ENCODE measurements around the gene HAL. TPM values are rescaled to one million over a fixed set of nuclear protein-coding genes. Genes with fewer than 3 reads are reported as not detected.

Gene HAL
- total and polyA plus RNA-seq, 2 of the 13 experiments (the other 11 are each of a cell fraction or from before 2014, with no cell fraction given), result 0.89 to 37.8 TPM

DNA sequence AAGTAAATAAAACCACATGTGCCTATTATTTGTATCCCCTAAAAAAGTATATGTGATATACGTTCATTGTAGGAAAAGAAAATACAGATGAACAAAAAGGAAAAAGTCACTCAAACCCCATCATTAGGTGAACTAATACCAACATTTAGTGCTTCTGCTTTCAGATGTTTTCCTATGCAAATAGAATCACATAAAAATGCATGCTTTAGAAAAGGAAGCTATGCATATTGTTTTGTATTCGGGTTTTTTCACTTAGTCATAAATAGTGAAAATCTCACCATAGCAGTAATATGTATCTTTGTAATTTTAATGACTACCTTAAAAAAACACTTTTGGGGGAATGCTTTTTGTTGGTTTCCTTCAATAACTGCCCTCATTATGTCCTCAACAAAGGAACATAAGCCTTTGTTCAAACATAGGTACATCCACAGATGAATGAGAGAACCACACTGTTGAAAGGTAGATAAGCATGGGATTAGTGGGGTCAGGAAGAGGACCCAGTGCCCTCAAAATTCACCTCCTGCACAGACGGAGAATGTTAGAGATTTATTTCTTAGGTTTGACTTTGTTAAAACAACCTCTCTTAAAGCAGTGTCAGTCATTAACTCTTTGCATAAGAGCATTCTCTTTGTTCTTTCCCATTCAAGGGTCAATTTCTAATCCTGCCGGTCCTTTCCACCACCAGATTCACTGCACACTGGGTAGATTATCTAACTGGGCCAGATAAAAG, 46.5 kb downstream of the HAL start (continued):
- TF ChIP-seq NCOR1 (IDR thresholded peaks at IDR 0.05; ENCODE audit: borderline replicate concordance, low read length) (peak; percentile 89; the same call in 1 of the 2 replicates), HOXA3 (CRISPR knock-in tag; IDR thresholded peaks at IDR 0.05) (peak; percentile 52), DPF2 (CRISPR knock-in tag; IDR thresholded peaks at IDR 0.05; ENCODE audit: borderline replicate concordance, low read depth) (peak; percentile 77), EP300 (IDR thresholded peaks at IDR 0.05; ENCODE audit: low read depth in 2 of 2, low read length in 2 of 2) (peak in 1 of 2 experiments; percentile 98; a peak in 2 of 4 replicates), EP300 (CRISPR knock-in tag; IDR thresholded peaks at IDR 0.05; ENCODE audit: borderline replicate concordance) (peak; percentile 93), ZBTB21 (CRISPR knock-in tag; IDR thresholded peaks at IDR 0.05) (no peak), ZNF430 (CRISPR knock-in tag; IDR thresholded peaks at IDR 0.05) (no peak), POLR2AphosphoS5 (IDR thresholded peaks at IDR 0.05; ENCODE audit: low read depth, low read length) (no peak), ZNF761 (CRISPR knock-in tag; conservative IDR thresholded peaks at IDR 0.05) (no peak), REL (CRISPR knock-in tag; conservative IDR thresholded peaks at IDR 0.05) (no peak), MED1 (CRISPR knock-in tag; IDR thresholded peaks at IDR 0.05) (peak; percentile 90), SP5 (CRISPR knock-in tag; IDR thresholded peaks at IDR 0.05; ENCODE audit: borderline replicate concordance, low read depth) (peak; percentile 76), RCOR2 (CRISPR knock-in tag; IDR thresholded peaks at IDR 0.05) (peak; percentile 75), ZSCAN22 (CRISPR knock-in tag; IDR thresholded peaks at IDR 0.05) (no peak), FOSL2 (CRISPR knock-in tag; IDR thresholded peaks at IDR 0.05) (peak; percentile 36; the same call in 1 of the 2 replicates), ARID2 (CRISPR knock-in tag; IDR thresholded peaks at IDR 0.05; ENCODE audit: borderline replicate concordance) (0 out of 2 replicates have a peak, but pooled peaks have one; percentile 31), KMT2A (CRISPR knock-in tag; IDR thresholded peaks at IDR 0.05) (no peak), BRD4 (CRISPR knock-in tag; IDR thresholded peaks at IDR 0.05) (no peak), ZNF224 (CRISPR knock-in tag; IDR thresholded peaks at IDR 0.05) (no peak), TBL1XR1 (IDR thresholded peaks at IDR 0.05; ENCODE audit: borderline replicate concordance, low read length, partially characterized antibody) (no peak), ZNF343 (CRISPR knock-in tag; IDR thresholded peaks at IDR 0.05) (no peak), ZNF547 (CRISPR knock-in tag; IDR thresholded peaks at IDR 0.05) (no peak), NCOA1 (CRISPR knock-in tag; IDR thresholded peaks at IDR 0.05) (0 out of 2 replicates have a peak, but pooled peaks have one; percentile 48), ISX (CRISPR knock-in tag; conservative IDR thresholded peaks at IDR 0.05) (no peak), ZNF136 (CRISPR knock-in tag; IDR thresholded peaks at IDR 0.05; ENCODE audit: low read depth) (no peak), SOX5 (CRISPR knock-in tag; IDR thresholded peaks at IDR 0.05; ENCODE audit: borderline replicate concordance) (peak; percentile 99)
- TF ChIP-seq, protein P1, sequence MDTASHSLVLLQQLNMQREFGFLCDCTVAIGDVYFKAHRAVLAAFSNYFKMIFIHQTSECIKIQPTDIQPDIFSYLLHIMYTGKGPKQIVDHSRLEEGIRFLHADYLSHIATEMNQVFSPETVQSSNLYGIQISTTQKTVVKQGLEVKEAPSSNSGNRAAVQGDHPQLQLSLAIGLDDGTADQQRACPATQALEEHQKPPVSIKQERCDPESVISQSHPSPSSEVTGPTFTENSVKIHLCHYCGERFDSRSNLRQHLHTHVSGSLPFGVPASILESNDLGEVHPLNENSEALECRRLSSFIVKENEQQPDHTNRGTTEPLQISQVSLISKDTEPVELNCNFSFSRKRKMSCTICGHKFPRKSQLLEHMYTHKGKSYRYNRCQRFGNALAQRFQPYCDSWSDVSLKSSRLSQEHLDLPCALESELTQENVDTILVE (CRISPR knock-in tag; IDR thresholded peaks at IDR 0.05), result no peak
- TF ChIP-seq, protein P2, sequence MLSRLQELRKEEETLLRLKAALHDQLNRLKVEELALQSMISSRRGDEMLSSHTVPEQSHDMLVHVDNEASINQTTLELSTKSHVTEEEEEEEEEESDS (CRISPR knock-in tag; IDR thresholded peaks at IDR 0.05; ENCODE audit: borderline replicate concordance), result 0 out of 2 replicates have a peak, but pooled peaks have one; percentile 56
- TF ChIP-seq, protein P3, sequence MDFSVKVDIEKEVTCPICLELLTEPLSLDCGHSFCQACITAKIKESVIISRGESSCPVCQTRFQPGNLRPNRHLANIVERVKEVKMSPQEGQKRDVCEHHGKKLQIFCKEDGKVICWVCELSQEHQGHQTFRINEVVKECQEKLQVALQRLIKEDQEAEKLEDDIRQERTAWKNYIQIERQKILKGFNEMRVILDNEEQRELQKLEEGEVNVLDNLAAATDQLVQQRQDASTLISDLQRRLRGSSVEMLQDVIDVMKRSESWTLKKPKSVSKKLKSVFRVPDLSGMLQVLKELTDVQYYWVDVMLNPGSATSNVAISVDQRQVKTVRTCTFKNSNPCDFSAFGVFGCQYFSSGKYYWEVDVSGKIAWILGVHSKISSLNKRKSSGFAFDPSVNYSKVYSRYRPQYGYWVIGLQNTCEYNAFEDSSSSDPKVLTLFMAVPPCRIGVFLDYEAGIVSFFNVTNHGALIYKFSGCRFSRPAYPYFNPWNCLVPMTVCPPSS (IDR thresholded peaks at IDR 0.05), result no peak
- TF ChIP-seq, protein P4, sequence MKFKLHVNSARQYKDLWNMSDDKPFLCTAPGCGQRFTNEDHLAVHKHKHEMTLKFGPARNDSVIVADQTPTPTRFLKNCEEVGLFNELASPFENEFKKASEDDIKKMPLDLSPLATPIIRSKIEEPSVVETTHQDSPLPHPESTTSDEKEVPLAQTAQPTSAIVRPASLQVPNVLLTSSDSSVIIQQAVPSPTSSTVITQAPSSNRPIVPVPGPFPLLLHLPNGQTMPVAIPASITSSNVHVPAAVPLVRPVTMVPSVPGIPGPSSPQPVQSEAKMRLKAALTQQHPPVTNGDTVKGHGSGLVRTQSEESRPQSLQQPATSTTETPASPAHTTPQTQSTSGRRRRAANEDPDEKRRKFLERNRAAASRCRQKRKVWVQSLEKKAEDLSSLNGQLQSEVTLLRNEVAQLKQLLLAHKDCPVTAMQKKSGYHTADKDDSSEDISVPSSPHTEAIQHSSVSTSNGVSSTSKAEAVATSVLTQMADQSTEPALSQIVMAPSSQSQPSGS (CRISPR knock-in tag; IDR thresholded peaks at IDR 0.05), result peak; percentile 86
